ENCODE data around the gene MGAT5. TPM values are rescaled to one million over a fixed set of nuclear protein-coding genes. Genes with fewer than 3 reads are reported as not detected.

Gene MGAT5
- total RNA-seq, 6 experiments from 2014 or later: 4.5 to 16.0 (median 10.0) TPM

DNA sequence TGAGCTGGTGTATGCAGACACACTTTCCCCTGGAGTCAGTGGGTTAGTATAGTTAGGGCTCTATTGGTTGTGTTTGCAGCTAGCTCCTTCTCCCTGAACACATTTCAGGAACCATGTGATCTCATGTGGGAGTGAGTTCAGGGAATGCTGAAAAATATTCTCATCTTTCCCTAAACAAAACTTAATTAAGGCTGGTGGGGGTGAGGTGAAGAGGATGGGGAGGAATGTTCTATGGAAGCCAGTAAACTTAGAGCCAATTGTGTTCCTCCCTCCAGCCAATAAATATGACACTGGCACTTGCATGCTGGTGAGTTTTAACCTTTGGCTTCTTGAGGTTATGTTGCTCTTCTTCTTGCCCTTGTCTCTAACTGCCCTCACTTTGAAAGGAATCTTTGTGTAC, 952 bp downstream of the MGAT5 start:
- H3K27ac ChIP-seq: no peak overlapping the region
- peaks cover 0 to 28% (median 8%) of the 10 kb centered on the region in 4 donors for H3K4me1 ChIP-seq

DNA sequence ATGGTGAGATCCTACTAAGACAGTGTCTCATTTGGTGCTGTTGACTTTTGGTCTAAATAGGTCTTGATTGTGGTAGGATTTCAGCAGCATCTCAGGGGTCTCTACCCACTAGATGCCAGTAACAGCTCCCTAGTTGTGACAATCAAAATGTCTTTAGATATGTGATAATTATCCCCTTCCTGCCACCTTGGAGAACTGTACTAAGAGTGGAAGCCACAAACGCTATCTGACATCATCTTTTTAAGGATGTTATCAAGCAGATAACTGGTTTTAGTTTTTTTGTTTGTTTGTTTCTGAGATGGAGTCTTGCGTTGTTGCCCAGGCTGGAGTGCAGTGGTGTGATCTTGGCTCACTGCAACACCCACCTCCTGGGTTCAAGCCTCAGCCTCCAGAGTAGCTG, 3.1 kb downstream of the MGAT5 start:
- Histone ChIP-seq H3K4me1 (peaks cover 0 to 28% (median 8%) of the 10 kb centered on the region in 4 donors), H3K9me3 (no peaks in the 10 kb centered on the region), H3K36me3 (no peaks in the 10 kb centered on the region), H3K27me3 (no peaks in the 10 kb centered on the region), H3K27ac (no peak overlapping the region), H3K4me3 (no peak overlapping the region)
- ATAC-seq (no peak), DNase-seq (no peak)
- no peak for TF ChIP-seq CTCF (IDR thresholded peaks at IDR 0.05)
- TF ChIP-seq POLR2A (IDR thresholded peaks at IDR 0.05): no peak
- intact Hi-C loops (cut with DNase I): no loop called here
- WGBS (ENCODE audit: insufficient coverage, low coverage, low lambda C conversion rate, missing lambda C conversion rate): 89% methylated on average over 2 of the region's 2 CpGs

More for the DNA sequence above, 952 bp downstream of the MGAT5 start:
- Histone ChIP-seq H3K4me3 (no peak overlapping the region), H3K27me3 (no peaks in the 10 kb centered on the region), H3K36me3 (no peaks in the 10 kb centered on the region), H3K9me3 (no peaks in the 10 kb centered on the region)
- DNase-seq: no peak
- no peak for TF ChIP-seq POLR2A (IDR thresholded peaks at IDR 0.05)
- no peak for TF ChIP-seq CTCF (IDR thresholded peaks at IDR 0.05)
- intact Hi-C loops (cut with DNase I): no loop called here
- no peak for ATAC-seq

DNA sequence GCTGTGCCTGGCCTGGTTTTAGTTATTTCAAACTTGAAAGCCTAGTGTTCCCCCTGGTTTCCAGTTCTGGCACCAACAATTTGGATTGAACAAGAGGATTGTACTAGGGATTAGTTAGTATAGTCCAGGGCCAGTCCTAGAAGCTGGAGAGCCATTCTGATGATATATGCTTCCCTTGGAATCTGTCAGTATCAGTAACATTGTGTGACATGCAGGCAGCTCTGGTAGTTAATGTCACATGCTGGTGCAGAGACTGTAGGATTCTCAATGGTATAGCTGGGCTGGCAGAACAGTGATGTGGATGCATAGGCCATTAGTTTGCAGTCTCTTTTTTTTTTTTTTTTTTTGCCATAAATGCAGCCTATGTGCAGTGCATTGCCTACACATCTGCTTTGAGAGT, 3.6 kb downstream of the MGAT5 start:
- H3K27ac ChIP-seq: no peak overlapping the region
- no peak for DNase-seq
- no peaks in the 10 kb centered on the region for H3K9me3 ChIP-seq
- intact Hi-C loops (cut with DNase I): no loop called here
- H3K36me3 ChIP-seq: no peaks in the 10 kb centered on the region
- H3K27me3 ChIP-seq: no peaks in the 10 kb centered on the region
- H3K4me3 ChIP-seq: no peak overlapping the region
- peaks cover 0 to 28% (median 8%) of the 10 kb centered on the region in 4 donors for H3K4me1 ChIP-seq
- ATAC-seq: no peak
- TF ChIP-seq POLR2A (IDR thresholded peaks at IDR 0.05): no peak
- TF ChIP-seq CTCF (IDR thresholded peaks at IDR 0.05): no peak

GRCh38 chr2:134257965-134258683, 4.3 kb downstream of the MGAT5 start:
- Histone ChIP-seq H3K4me1 (peaks cover 0 to 28% (median 8%) of the 10 kb centered on the region in 4 donors), H3K27ac (peak overlapping the region in 2 of 3 donors; percentile 24), H3K36me3 (no peaks in the 10 kb centered on the region), H3K4me3 (no peak overlapping the region), H3K27me3 (no peaks in the 10 kb centered on the region), H3K9me3 (no peaks in the 10 kb centered on the region)
- TF ChIP-seq CTCF (IDR thresholded peaks at IDR 0.05) (no peak), POLR2A (IDR thresholded peaks at IDR 0.05) (no peak)
- DNase-seq: no peak
- intact Hi-C loops (cut with DNase I): no loop called here
- ATAC-seq: peak; percentile 68 to 78 (median 72)
- WGBS (ENCODE audit: insufficient coverage, low coverage, low lambda C conversion rate, missing lambda C conversion rate): 37% methylated on average over 7 of the region's 7 CpGs
